HK-2 (cell line): ENCODE data around the gene RAPGEF2.
A peak's percentile ranks its signal among the peaks of the same experiment; 100 is the strongest.
"Not testable (repeated sequence)": the region's sequence is repeated elsewhere in the genome, so short reads cannot be mapped to it uniquely, and the experiment has no call there.

Experiments used
- DNase-seq: peaks from one replicate; pipeline ENCODE4 v3.0.0-alpha.2; 2018; ENCODE audit not compliant: unreplicated experiment

Gene RAPGEF2, protein sequence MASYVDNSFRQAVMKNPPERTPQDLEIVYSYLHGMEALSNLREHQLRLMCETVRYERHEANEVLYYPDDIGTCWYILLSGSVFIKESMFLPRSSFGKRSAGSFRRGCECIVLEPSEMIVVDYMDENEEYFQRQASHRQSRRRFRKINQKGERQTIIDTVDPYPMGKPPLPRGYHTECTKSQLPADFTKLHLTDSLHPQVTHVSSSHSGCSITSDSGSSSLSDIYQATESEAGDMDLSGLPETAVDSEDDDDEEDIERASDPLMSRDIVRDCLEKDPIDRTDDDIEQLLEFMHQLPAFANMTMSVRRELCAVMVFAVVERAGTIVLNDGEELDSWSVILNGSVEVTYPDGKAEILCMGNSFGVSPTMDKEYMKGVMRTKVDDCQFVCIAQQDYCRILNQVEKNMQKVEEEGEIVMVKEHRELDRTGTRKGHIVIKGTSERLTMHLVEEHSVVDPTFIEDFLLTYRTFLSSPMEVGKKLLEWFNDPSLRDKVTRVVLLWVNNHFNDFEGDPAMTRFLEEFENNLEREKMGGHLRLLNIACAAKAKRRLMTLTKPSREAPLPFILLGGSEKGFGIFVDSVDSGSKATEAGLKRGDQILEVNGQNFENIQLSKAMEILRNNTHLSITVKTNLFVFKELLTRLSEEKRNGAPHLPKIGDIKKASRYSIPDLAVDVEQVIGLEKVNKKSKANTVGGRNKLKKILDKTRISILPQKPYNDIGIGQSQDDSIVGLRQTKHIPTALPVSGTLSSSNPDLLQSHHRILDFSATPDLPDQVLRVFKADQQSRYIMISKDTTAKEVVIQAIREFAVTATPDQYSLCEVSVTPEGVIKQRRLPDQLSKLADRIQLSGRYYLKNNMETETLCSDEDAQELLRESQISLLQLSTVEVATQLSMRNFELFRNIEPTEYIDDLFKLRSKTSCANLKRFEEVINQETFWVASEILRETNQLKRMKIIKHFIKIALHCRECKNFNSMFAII (N-terminal part only)

GRCh38 chr4:159102622-159103383 is at the start of gene RAPGEF2:
RAPGEF2 (plus strand) TSS chr4:159103079; CDS start chr4:159104163, 1,084 bp downstream.
- DNase-seq = peak; percentile 93

DNA sequence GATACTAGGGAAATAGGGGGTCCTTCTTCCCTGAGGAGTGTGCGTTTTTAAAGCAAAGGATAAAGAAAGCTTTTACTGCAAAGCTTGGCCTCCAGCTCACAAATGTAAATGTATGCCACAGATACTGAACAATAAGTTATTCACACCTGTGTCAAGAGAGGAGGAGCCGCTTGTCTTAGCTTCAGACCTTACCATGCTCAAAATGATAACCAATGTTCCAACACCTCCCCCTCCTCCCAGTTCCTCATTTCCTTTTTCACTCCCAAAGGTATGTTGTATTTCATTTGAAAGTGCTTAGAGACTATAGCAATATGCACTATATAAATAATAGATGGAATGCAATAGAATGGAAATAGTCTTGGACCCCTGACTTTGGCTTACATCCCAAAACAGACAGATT is 47.0 kb upstream of the RAPGEF2 start:
- no peak for DNase-seq

DNA sequence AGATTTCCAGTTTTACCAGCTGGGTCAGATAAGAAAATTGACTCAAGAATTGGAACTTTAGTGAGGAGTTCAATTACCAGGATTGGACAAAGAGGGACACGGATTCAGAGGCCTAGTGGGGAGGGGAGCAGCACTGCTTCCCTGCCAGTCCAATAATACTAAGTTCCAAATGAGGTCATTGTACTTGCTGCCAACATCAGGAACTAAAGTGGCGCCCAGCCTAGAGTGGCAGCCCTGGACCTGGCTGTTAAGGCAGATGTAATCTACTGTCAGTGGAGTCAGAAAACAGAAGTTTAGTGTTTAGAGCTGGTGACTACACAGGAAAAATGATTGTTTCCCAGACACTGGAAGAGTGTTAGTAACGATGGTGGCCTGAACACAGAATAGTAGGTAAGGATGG is 42.7 kb upstream of the RAPGEF2 start:
- no peak for DNase-seq

DNA sequence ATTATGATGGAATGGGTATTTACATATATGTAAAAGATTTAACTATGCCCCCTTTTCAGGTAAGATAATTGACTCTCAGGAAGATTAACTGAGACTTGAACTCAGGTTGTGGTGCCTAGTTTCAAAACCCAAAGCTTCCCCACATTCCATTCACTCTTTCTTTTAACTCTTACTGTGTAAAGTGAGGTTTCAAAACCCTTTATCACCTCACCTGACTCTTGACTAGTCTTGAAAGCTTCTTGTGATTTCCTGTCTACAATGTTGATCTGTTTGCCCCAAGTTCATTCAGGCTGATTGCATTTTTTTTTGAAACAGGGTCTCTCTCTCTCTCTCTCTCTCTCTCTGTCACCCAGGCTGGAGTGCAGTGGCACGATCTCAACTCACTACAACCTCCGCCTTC is 40.5 kb upstream of the RAPGEF2 start:
- DNase-seq = no peak

GRCh38 chr4:159065513-159066240 is 37.2 kb upstream of the RAPGEF2 start:
- DNase-seq = no peak

- DNase-seq = not testable (repeated sequence)
These were observed 34.7 kb upstream of the RAPGEF2 start for GRCh38 chr4:159068139-159068538.

DNA sequence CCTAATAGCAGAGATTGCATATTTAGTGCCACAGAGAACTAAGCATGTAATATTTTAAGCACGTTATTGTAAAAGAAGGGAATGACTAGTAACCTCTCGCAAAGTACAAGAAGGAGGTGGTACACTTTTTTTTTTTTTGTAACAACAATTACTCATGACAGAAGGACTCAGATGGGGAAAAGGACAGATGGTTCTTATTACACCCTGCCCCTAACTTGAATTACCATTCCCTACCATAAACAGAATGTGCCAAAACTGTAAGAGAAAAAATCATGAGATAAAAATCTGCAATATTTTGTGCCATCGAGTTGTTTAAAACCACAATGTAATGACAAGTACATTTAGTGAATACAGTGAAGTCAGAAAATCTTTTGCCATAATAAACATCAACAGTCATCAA is 33.0 kb upstream of the RAPGEF2 start:
- no peak for DNase-seq

GRCh38 chr4:159070742-159071141 is 32.1 kb upstream of the RAPGEF2 start:
- DNase-seq = no peak

DNA sequence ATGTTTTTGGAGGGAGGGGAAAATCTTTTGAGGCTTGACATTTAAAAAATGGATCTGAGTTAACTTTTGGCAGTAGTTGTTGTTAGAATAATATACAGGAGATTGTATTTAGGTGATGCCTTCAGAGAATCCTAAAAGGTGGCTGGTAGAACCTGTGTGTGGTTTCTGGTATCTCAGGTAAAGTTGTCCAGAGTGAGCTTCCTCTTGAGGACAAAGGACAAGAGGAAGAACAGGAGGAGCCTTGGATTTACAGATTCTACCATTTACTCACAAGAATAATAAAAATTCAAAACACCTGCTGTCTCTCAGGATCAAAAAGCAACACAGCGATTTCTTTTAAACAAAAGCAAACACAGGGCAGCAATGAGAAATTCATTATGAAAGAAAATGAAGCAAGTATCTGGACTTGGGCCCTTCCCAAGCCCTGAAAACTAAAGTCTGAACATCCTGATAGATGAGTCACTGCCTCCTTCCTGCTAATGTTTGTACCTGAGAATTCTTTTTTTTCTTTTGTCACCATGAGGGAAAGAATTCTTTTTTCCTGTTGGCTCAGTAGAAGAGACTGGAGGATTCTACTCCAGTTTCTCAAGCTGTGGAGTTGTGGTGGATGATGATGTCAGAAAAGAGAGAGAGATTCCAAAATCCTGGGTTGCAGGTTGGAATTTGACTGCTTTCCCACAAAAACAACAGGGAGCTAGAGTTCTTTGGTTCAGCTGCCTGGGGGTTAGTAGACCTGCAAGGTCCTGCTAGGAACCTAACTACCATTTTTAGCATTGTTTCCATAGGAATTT is 31.5 kb upstream of the RAPGEF2 start:
- DNase-seq = no peak

DNA sequence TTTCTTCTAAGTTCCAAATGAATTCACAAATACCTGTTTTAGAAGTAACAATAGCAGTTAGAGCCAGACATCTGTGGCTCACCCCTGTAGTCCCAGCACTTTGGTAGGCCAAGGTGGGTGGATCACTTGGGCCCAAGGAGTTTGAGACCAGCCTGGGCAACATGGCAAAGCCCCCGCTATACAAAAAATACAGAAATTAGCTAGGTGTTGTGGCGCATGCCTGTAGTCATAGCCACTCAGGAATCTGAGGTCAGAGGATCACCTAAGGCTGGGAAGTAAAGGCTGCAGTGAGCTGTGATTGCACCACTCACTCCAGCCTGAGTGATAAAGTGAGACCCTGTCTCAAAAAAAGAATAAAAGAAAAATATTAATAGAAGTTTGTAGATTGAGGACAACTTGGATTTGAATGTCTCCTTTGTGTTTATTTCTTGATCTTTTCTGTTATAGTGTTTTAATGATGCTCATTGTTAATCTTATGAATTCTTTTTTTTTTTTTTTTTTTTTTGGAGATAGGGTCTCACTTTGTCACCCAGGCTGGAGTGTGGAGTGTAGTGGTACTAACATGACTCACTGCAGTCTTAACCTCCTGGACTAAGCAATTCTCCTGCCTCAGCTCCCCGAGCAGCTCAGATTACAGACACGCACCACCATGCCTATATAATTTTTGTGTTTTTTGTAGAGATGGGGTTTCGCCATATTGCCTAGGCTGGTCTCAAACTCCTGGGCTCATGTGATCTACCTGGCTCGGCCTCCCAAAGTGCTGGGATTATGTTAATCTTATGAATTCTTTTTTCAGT is 30.7 kb upstream of the RAPGEF2 start:
- DNase-seq = no peak

DNA sequence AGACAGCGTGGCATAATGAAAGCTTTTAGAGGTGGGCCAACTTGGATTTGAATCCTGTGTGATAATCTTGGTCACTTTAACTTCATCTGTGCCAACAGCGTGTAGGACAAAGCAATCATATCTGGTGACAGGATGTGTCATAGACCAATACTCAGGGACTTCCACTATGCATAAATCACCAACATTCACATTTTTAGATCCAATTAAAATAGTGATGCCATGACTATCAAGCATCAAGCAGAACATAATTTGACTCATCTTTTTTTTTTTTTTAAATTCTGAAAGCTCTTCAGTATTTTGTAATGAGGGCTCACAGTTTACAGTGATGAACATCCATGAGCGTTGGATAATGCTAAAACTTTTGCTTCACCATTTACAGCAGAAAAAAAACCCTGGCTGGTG is 27.3 kb upstream of the RAPGEF2 start:
- DNase-seq = no peak

DNA sequence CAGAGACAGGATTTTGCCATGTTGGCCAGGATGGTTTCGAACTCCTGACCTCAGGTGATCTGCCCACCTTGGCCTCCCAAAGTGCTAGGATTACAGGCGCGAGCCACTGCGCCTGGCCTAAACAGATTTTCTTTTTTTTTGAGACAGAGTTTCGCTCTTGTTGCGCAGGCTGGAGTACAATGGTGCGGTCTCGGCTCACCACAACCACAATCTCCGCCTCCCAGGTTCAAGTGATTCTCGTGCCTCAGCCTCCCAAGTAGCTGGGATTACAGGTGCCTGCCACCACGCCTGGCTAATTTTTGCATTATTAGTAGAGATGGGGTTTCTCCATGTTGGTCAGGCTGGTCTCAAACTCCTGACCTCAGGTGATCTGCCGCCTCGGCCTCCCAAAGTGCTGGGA is 25.9 kb upstream of the RAPGEF2 start:
- not testable (repeated sequence) for DNase-seq

DNA sequence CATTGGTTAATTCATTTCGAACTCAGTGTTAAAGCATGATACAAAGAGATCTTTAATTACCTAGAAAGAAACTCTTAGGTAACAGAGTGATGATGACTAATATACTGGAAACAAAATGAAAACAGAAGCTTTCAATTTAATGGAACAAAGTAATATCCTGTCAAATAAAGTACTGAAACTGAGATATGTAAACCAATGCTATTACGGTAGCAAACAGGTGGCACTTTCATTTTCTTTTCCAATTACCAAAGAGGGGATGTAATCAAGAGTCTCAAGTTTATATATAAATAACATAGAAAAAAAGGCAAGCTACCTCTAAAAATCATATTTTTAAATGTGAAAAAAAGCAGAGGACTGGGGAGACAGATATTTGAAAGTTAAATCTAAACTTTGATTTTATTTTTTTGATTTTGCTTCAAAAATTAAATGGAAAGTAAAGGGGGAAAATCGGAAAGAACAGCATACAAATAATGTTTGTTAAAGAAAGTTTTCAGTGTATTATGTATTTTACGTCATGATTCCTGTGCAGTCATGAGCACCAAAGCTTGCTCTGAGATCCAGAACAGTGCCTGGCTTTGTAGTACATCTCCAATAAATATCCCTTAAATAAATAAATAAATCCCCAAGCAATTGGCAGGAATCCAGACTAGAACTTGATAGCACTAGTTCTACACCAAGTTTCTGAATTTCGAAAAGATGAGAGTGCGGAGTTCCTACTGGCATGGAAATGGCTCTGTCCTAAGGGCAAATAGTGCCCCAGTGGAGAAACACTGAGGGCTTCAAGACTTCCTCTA is 25.0 kb upstream of the RAPGEF2 start:
- no peak for DNase-seq

DNA sequence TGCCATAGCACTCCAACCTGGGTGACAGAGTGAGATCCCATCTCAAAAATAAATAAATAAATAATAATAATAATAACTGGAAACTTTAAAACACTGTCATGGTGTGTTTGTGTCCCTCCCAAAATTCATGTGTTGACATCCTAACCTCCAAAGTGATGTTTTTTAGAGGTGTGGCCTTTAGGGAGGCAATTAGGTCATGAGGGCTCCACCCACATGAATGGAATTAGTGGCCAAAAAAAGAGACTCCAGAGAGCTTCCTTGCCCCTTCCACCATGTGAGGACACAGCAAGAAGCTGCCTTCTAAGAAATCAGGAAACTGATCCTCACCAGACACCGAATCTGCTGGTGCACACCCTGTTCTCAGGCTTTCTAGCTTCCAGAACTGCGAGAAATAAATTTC is 23.8 kb upstream of the RAPGEF2 start:
- DNase-seq = no peak

- no peak for DNase-seq
These were observed 16.3 kb upstream of the RAPGEF2 start for GRCh38 chr4:159086606-159087005.

- no peak for DNase-seq
These were observed 12.6 kb upstream of the RAPGEF2 start for GRCh38 chr4:159090255-159090654.

DNA sequence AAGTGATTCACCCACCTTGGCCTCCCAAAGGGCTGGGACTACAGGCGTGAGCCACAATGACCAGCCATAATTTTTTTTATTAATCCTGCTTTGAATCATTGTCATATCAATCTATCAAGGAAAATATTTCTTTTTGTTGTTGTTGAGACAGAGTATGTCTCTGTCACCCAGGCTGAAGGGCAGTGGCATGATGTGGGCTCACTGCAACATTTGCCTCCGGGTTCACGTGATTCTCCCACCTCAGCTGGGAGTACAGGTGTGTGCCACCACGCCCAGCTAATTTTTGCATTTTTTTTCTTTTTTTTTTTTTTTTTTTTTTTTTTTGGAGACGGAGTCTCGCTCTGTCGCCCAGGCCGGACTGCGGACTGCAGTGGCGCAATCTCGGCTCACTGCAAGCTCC is 8.7 kb upstream of the RAPGEF2 start:
- not testable (repeated sequence) for DNase-seq

GRCh38 chr4:159096434-159096833 is 6.4 kb upstream of the RAPGEF2 start:
- no peak for DNase-seq

- DNase-seq = no peak
These were observed 5.7 kb upstream of the RAPGEF2 start for GRCh38 chr4:159097144-159097543.
